Stimulated activated CD8-positive, alpha-beta memory T cell treated with anti-CD3 and anti-CD28 coated beads, Interleukin-12 subunit alpha, Interleukin-12 subunit beta, amount 100 ng/mL, for 24 hours (primary cell): ENCODE data around the gene SSH2.

Experiments
- DNase-seq: peaks from one replicate; pipeline ENCODE4 v3.0.0-alpha.2; 2020; ENCODE audit errors: extremely low read depth

The SSH2 gene

DNA sequence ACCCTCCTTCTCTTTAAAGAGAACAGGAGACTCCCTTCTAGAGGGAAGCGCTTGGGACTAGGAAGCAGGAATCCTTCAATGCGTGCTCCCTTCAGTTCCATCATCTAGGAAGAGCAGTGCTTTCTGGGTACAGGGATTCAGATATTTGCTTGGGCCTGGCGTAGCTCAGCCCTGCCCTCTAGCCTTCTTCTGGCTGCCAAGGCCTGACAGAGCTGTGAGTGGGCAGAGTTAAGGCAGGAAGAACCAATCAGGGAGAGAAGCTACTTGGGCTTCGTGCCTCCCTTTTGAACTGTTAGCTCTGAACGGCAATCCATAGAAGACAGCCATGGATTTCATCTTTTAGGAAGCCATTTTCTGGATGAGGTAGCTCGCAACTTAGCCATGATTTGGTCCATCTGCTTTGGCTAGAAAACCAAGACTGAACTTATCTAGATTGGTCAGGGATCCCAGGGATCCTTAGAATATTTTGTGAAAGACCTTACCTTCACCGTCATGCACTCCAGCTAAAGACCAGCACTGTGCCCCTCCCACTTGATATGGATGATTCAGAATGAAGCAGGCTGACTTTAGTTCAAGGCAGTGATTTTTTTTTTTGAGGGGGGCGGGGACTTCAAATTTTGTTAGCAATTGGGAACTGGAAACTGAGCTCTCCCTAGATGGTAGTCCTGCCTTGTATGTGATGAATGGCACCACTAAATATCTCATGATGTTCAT, 304.8 kb downstream of the SSH2 start:
- DNase-seq, result no peak

DNA sequence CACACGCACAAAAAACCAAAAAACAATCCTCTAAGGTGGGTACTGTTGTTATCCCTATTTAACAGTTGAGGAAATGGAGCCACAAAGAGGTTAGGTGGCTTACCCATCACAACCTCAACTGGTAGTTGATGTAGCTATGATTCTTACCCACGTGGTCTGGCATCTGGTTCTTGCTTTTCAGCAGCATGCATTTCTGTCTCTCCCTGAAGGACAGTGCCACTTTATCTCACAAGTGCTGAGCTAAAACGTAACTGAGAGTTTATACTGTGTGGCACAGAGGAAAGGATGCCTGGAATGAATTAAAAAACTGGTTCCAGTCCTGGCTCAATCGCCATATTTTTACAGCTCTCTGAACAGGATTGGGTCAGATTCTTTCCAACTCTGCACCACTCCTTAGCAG, 305.4 kb downstream of the SSH2 start:
- DNase-seq, result no peak

DNA sequence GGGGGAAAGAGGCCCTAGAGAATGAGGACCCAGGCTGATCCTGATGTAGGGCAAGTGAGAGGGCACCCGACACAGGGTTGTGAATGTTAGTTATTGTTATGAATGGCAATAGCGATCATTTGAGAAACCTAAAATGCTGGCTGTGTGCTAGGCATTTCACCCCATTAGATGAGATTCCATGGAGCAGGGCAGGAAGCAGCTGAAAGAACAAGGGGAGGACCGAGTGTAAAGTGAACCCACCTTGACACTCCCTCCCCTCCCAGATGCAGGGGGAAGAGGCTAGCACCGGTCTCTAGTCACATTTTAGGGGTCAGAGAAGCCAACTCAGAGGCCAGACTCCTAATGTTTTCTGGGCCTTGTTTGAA, 306.8 kb downstream of the SSH2 start:
- no peak for DNase-seq

DNA sequence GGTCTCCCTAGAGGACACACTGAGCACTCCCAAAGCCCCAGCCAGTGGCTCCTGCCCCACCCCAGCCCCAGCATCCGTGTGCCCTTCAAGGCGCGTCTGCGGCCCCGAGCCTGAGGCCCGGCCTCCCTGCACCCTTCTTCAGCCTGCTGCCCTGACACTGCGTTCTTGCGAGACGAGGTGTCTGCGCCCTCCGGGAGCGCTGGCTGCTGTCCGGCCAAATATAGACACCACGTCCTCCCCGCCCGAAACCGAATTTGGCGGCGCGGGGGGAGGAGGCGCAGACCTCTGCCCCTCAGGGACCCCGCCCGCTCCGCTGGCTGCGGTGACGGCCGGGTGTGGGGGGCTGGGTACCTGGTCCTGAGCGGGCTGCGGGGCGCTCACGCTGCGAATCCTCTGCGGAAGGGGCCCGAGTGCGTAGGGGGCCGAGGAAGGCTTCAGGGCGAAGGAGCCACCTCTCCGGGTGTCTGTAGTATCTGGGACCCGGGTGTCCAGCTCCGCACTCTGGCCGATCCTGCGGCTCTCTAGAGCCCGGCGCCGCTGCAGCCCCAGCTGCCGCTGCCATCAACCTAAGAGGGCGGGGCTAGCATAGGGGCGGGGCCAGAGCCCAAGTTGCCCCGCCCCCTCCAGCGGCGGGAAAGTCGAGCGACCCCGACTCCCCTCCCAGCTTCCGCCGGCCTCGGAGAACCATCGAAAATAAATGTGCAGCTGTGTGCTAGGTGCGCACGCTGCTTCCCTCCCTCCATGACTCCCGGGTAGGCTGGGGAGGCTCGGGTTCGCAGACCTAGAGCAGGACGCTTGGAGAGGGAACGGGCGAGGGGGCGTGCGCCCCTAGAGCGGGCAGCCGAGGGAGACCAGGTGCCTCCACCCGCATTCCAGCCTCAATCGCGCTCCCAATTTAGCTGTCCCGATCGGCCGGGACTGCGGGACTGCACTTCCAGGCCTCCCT, 307.4 kb downstream of the SSH2 start, which contains the start of gene CORO6:
TSS of gene CORO6 (minus strand) at position 576 of the 946 bp plus-strand sequence. CDS start 1,491 bp downstream, outside the sequence.
- no peak for DNase-seq

DNA sequence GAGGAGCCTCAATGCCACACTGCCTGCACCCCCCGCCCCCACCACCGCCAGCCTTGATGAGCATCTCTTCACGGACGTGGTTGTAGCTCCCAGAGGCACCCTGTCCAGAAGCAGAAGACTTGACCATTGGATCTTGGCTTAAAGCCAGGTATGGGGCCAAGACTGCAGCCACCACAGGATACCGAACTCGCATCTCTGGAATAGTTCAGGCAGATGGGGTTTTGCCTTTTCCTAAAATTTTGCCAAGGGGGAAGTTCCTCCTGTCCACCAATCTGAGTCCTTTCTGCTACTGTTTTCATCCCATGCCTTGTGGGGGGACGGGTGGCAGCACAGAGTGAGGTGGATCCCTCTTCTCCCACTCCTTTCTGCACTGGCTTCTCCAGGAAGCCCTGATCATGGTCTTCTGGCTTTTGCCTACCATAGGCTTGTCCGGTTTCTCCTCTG, 308.3 kb downstream of the SSH2 start:
- DNase-seq, result no peak

DNA sequence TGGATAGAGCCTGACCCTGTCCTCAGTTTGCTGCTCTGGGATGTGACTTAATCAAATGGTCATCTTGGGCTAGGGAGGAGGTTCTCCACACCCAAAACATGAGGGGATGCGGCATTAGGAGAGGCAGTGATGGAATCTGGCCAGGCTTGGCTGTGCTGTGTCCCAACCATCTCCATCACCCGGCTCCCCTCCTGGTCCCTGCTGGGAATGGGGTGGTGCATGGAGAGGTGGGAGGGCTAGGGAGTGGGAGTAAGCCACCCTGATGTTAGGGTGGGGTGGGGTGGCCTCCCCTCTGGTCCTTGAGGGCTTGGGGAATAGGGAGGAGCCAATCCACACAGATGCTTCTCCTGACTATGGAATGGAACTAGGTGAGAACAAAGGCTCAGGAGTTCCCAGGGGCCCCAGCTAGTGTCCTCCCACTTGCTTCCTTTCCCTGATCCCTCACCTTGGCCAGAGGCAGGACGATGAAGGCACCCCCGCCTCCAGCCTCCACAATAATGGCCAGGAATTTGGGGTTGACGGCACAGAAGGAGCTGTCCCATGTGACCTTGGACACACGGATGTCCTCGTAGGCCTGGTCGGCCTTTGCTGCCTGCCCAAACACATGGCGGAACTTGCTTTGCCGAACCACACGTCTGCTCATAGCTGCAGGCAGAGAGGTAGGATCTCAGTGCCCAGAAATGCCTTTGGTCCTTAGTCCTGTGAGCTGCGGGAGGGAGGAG, 309.1 kb downstream of the SSH2 start:
- DNase-seq, result no peak

DNA sequence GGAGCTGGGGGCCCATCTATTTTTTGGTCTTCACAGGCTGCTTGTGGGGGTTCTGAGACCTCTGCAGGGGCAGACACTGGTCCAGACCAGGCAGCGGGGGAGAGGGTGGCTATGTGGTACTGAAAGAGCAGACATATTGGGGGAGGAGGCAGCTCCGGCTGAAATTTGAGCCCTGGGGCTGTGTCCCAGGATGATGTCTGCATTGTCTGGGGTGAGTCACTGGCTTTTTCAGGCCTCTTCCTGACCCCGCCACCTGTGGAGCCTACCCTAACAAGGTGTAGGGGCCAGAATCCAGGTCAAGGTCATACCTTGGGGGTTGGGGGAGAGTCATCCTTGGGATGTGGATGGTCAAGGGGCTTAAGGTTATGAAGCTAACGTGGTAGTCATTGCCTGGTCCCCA, 309.8 kb downstream of the SSH2 start:
- DNase-seq, result no peak

DNA sequence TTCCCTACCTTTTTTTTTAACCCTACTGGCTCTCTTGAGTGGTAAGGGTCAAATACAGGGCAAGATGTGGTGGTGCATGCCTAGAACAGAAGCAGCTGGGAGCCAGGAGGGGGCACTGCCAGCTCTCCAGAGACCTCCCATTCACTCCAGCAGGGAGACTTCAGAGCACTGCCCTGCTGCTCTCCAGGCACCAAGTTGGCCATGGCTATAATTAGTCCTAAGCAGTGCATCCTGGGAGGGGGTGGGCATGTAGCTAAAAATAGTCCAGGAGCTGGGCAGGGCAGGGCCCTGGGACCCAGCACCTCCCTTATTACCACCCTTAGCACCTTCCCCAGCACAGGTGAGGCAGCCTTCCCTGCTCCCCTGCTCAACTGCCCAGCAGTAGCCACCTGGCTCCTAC, 310.8 kb downstream of the SSH2 start:
- DNase-seq, result no peak

DNA sequence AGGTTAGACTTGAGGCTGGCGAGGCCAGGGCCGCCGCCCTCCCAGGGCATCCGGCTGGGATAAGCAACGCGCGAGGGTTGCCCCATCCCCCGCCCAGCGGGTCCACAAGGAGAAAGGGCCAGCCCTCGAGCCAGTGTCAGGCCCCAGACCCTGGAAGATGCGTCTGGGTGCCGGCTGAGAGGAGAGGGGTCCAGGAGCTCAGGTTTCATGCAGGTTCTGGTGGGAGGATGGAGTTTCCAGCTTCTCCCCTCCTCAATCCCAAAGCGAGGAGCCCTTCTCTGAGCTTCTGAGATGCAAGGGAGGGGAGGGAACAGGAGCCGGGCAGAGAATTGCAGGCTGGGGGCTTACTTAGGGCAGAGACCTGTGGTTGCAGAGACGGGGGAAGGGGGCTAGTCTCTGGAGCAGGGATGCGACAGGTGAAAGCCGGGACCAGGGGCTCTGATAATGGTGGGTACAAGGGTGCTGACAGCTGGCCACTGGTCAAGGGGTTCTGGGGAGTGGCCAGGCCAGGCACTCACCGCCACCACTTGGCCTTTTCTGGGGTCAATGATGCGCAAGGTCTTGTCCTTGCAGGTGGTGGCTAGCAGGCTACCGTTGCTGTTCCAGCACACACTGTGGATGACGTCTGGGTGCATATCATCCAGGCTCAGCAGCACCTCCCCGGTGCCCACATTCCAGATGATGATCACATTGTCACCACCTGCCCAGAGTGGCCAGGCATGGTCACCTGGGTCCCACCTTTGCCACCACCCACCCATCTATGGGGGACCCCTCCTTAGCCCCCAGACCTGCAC, 311.6 kb downstream of the SSH2 start:
- no peak for DNase-seq

DNA sequence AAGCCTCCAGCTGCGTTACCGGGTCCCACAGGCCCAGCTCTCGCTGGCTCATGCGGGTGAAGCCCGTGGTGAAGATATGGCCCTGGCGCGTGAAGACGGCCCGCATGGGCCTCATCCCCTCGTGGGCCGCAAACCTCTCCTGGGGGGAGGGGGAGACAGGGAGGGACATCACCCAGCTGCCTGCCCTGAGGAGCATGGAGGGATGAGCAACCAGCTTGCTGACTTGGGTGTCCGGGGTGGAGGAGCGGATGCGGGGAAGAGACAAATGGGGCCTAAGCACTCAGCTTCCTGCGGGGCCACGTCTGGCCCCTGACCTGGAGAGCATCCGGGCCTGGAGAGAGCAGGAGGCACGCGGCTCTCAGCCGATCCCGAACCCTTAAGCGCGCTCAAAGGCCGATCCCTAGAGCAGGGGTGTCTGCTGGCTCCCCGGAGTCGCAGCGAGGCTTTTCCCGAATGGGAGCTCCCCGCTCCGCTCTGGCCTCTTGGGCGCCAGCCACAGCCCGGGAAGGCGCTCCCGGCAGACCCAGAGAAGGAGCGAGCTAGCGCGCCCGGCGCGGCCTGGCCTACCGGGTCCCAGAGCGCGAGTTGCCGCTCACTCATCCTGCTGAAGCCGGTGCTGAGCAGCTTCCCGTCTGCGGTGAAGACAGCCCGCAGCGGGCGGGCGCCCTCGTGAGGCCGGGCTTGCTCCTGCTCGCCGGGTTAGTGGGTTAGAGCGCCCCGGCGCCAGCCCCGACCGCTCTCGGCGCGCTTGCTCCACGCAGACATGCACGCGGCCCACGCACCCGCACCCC, 312.4 kb downstream of the SSH2 start:
- DNase-seq, result no peak

DNA sequence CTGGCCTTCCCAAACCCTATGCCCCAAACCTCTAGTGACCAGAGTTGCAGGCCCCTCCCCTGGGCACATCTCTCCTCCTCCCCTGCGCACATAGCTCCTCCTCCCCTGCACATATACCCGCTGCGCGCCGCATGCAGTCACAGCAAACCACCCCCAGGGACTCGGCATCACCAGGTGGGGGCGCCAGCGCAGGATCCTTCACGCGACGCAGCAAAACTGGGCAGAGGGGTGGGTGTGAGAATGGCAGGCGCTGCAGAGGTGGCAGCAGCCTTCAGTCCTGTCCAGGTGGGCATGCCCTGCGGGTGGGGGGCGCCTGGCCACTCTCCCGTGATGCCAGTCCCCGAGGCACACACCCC, 312.9 kb downstream of the SSH2 start:
- DNase-seq, result peak; percentile 73

DNA sequence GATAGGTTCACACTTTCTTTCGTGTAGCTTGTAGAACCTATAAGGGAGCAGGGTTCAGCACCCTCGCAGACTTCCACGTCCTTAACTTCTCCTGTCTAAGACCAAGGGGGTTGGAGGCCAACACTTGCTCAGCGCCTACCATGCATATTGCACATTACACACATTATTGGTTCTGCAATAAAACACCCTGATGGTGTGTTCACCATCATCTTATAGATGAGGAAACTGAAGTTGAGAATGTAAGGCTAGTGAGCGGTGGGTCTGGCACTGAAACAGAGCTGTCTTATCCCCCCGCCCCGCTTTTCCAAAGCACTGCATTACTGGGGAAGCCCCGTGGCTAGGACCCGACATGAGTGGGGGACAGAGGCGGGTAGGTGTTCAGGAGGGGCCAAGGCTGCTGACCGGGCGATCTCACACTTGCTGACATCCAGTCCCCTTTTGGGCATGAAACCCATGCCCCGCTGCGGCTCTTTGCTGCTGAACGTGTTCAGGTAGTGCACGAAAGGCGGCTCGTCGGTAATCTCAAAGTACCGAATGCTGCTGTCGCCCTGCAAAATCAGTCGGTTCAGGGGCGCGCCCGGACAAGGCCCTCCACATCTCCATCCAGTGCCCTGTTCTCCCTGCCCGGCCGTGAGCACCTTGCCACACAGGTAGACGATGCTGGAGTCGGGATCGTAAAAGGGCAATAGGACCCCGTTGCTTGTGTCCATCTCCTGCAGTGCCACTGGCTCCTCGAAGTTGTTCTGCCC, 313.6 kb downstream of the SSH2 start:
- DNase-seq, result no peak

DNA sequence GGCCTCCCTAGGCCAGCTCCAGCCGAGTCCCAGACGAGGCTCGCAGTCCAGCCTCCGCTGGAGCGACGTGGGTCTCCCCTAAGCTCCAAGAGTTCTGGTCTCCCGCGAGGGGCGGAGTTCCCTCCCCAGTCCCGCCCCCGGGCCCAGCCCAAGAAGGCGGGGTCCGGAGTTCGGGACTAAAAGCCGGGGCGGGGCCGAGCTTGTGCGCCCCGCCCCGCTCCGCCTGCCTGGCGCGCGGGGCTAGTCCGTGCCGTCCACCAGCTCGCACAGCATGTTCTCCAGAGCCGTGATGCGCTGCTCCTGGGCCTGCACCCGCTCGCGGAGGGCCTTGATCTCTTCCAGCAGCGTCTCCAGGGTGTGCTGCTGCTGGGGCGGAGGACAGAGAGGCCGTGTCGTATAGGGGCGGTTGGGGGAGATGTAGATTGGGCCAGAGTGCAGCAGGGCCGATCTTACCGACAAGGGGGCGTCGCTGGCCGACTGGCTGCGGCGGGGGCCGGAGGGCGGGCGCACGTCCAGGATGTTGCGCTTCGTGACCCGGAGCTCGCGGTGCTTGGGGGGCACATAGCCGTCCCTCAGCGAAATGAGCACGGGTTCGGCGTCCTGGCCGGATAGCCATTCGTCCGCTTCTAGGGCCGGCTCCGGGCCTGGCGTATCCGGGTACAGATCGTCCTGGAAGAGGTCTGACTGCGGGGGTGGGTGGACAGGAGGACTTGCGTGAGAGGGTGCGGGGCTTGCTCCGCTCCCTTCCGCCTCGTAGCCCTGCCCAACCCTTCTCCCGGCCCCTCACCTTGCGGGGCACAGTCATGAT, 314.3 kb downstream of the SSH2 start:
- DNase-seq, result no peak

DNA sequence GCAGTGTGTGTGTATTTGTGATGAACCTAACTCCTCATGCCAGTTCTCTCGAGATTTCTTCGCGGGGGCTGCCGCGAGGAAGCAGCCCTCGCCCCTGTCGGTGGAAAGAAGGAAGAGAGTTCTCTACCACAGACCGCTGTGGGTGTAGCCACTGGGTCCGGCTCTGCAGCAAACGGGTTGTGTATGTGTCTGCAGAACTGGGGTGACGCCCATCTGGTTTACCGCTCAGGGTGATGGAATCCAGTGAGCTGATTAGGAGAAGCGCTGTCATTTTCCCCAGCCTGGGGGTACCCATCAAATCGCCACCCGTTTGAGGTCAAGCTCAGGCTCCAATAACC, 315.0 kb downstream of the SSH2 start:
- DNase-seq, result no peak

DNA sequence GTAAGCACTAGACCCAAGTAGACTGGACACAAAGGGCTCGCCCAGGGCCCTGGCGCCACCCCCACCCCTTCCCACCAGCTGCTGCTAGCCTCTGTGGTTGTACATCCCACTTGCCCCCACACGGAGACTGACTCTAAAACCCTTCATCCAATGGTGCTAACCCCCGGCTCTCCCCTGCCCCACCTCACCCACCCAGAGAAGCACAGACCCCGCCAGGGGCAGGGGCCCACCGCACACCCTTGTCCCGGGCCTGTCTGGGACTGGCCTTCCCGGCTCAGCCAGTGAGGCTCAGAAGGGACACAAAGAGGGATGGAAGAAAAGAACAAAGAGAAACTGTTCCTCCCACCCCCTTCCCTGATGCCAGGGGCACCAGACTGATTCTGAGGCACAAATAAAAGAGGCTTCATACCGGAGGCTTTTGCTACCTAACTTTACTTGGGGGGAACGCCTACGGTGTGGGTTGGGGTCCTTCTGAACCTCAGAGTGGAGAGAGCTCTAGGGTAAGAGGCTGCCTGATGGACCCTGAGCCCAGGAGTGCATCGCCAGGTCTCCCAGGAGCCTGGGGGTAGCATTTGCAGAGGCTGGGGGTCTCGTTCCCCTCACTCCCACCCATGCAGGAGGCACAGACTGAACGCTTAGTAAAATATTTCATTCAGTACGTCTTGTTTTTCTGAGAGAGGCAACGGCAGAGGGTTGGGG, 315.5 kb downstream of the SSH2 start:
- no peak for DNase-seq

DNA sequence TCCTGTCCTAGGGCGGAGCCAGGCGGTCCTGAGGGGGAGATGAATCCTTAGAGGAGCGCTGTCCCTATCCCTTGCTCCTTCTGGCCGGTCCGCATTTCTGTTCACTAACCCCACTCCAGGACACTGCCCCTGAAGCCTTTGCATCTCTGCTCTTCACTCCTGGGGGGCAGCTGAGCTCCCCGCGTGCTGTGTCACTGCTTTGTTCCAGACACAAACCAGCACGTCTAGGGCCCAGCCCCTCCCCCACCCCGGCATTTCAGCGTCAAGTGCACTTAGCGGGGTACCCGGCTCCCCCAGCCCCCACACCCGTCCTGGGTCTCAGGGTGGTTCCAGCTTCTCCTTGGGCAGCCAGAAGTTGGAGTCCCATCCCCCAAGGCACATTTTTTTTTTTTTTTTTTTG, 316.2 kb downstream of the SSH2 start:
- DNase-seq, result no peak

DNA sequence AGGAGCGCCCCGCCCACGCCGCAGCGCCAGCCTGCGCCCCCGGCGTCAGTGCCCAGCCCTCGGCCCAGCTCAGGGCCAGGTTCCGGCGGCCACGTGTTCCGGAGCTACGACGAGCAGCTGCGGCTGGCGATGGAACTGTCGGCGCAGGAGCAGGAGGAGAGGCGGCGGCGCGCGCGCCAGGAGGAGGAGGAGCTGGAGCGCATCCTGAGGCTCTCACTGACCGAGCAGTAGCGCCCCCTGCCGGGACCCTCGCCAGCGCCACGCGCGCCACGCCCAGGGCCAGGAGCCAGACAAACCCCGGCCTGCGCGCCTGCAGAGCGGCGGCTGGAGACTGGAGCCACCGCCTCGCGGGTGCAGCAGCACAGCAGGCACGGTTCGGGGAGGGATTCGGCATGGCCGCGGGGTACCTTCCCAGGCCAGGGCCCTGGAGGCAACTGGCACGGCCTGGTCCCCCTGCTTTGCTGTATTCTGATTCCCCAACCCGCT, 316.6 kb downstream of the SSH2 start:
- peak; percentile 82 for DNase-seq
